ENCODE results near the gene FAM124A. TPM values are rescaled to one million over a fixed set of nuclear protein-coding genes. Genes with fewer than 3 reads are reported as not detected.

FAM124A gene
- under 1 TPM in 2 of 5 experiments, not detected in 3; 0.12 to 0.85 TPM for total RNA-seq
- polyA plus RNA-seq, result not detected
- total RNA-seq, result not detected

DNA sequence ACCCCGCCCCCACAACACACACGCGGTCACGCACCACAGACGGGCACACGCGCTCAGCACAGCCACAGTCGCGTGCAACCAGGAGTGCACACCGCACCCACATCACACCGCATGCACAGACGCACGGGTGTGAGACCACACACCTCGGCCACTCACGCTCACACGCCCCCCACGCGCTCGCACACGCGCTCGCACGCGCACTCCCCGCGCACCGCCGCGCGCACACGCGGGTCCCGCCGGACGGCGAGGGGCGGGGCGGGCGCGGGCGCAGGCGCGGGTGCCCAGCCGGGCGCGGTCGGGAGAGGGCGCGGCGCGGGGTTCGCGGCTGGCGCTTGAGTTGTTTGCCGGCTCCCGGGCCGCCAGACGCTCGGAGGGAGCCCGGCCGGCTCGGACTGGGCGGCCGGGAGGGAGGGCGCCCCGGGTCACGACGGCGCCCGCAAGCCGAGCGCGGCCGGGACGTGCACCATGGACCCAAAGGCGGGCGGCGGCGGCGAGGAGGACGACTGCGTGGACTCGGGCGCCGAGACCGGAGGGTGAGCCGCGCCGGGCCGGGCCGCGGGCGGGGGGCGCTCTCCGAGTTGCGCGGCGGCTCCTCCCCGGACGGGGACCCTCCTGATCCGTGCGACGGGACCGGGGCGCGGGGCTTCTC, at the start of gene FAM124A:
TSS of gene FAM124A (plus strand) at position 362 of the 649 bp plus-strand sequence. CDS start at position 466, 104 bp downstream.
- no peaks in the 10 kb centered on the region for H3K9me3 ChIP-seq (ENCODE audit: control insufficient read depth in 2 of 3, low read length in 3 of 3)
- intact Hi-C loops (cut with micrococcal nuclease), result loop anchor here in 1 of 2 donors (2.0 to 10.0 kb wide), 3 partner anchors 65 to 575 kb away; partner anchors contain the start of gene WDFY2
- H3K9me3 Mint-ChIP-seq, result no peaks in the 10 kb centered on the region
- peak within 1 kb of the TSS; percentile 64 to 82 (median 78) for H3K4me3 Mint-ChIP-seq
- ChIA-PET POLR2A (no interaction called here), CTCF (no interaction called here)
- H3K36me3 ChIP-seq (ENCODE audit: control insufficient read depth in 2 of 3, insufficient read depth in 3 of 3, low read length in 3 of 3), result no peaks in the 10 kb centered on the region
- H3K27me3 Mint-ChIP-seq, result peaks cover 42 to 62% (median 54%) of the 10 kb centered on the region in 5 donors
- peaks cover 4 to 10% of the 10 kb centered on the region in 2 donors for H3K27me3 ChIP-seq (ENCODE audit: control insufficient read depth in 2 of 2, insufficient read depth in 2 of 2, low read length in 2 of 2)
- H3K27ac ChIP-seq (ENCODE audit: low read depth, low read length), result no peak within 1 kb of the TSS
- peaks cover 0 to 2% (median 0%) of the 10 kb centered on the region in 5 donors for H3K36me3 Mint-ChIP-seq
- no peak within 1 kb of the TSS for H3K27ac Mint-ChIP-seq
- ATAC-seq (peak; percentile 85), DNase-seq (peak in 7 of 9 donors; percentile 9 to 75 (median 21))
- H3K4me1 ChIP-seq (ENCODE audit: control insufficient read depth in 2 of 2, insufficient read depth in 2 of 2, low read length in 2 of 2), result peaks cover 0 to 4% of the 10 kb centered on the region in 2 donors
- peak within 1 kb of the TSS; percentile 31 for H3K4me3 ChIP-seq (ENCODE audit: low read length)
- peaks cover 0 to 12% (median 0%) of the 10 kb centered on the region in 7 donors for H3K4me1 Mint-ChIP-seq

DNA sequence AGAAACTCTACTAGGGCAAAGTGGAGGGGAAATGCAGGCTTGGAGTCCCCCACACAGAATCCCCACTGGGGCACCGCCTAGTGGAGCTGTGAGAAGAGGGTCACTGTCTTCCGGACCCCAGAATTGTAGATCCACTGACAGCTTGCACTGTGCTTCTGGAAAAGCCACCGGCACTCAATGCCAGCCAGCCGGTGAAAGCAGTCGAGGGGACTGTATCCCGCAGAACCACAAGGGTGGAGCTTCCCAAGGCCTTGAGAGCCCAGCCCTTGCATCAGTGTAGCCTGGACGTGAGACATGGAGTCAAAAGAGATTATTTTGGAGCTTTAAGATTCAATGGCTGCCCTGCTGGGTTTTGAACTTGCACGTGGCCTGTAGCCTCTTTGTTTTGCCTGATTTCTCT, 47.2 kb upstream of the FAM124A start:
- H3K9me3 ChIP-seq (ENCODE audit: control insufficient read depth in 2 of 3, low read length in 3 of 3), result no peaks in the 10 kb centered on the region
- ATAC-seq (no peak), DNase-seq (no peak)
- CTCF ChIA-PET, result no interaction called here
- intact Hi-C loops (cut with micrococcal nuclease), result no loop called here
- Mint-ChIP-seq H3K9me3 (peaks cover 0 to 7% (median 0%) of the 10 kb centered on the region in 11 donors), H3K4me1 (peaks cover 0 to 3% (median 0%) of the 10 kb centered on the region in 7 donors), H3K27me3 (peaks cover 8 to 26% (median 23%) of the 10 kb centered on the region in 5 donors), H3K27ac (no peak overlapping the region), H3K36me3 (no peaks in the 10 kb centered on the region), H3K4me3 (no peak overlapping the region)
- H3K27me3 ChIP-seq (ENCODE audit: control insufficient read depth in 2 of 2, insufficient read depth in 2 of 2, low read length in 2 of 2), result no peaks in the 10 kb centered on the region
- no peaks in the 10 kb centered on the region for H3K36me3 ChIP-seq (ENCODE audit: control insufficient read depth in 2 of 3, insufficient read depth in 3 of 3, low read length in 3 of 3)
- POLR2A ChIA-PET, result no interaction called here
- no peak overlapping the region for H3K27ac ChIP-seq (ENCODE audit: low read depth, low read length)
- no peaks in the 10 kb centered on the region for H3K4me1 ChIP-seq (ENCODE audit: control insufficient read depth in 2 of 2, insufficient read depth in 2 of 2, low read length in 2 of 2)
- no peak overlapping the region for H3K4me3 ChIP-seq (ENCODE audit: low read length)

DNA sequence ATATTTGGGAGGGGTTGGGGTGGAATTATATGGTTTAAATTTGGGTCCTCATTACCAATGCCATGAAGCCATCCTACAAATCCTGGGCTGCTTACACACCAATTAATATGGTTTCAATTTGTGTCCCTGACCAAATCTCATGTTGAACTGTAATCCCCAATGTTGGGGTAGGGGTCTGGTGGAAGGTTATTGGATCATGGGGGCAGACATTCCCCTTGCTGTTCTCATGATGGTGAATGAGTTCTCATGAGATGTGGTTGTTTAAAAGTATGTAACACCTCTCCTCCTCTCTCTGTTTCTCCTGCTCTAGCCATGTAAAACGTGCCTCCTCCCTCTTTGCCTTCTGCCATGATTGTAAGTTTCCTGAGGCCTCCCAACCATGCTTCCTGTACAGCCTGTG, 46.6 kb upstream of the FAM124A start:
- H3K27ac ChIP-seq (ENCODE audit: low read depth, low read length), result no peak overlapping the region
- ATAC-seq, result no peak
- DNase-seq, result no peak
- H3K4me3 ChIP-seq (ENCODE audit: low read length), result no peak overlapping the region
- peaks cover 11 to 25% (median 20%) of the 10 kb centered on the region in 5 donors for H3K27me3 Mint-ChIP-seq
- POLR2A ChIA-PET, result no interaction called here
- H3K4me1 ChIP-seq (ENCODE audit: control insufficient read depth in 2 of 2, insufficient read depth in 2 of 2, low read length in 2 of 2), result no peaks in the 10 kb centered on the region
- intact Hi-C loops (cut with micrococcal nuclease), result no loop called here
- no peaks in the 10 kb centered on the region for H3K27me3 ChIP-seq (ENCODE audit: control insufficient read depth in 2 of 2, insufficient read depth in 2 of 2, low read length in 2 of 2)
- no peaks in the 10 kb centered on the region for H3K9me3 ChIP-seq (ENCODE audit: control insufficient read depth in 2 of 3, low read length in 3 of 3)
- H3K27ac Mint-ChIP-seq, result no peak overlapping the region
- H3K36me3 ChIP-seq (ENCODE audit: control insufficient read depth in 2 of 3, insufficient read depth in 3 of 3, low read length in 3 of 3), result no peaks in the 10 kb centered on the region
- H3K4me1 Mint-ChIP-seq, result peaks cover 0 to 3% (median 0%) of the 10 kb centered on the region in 7 donors
- H3K4me3 Mint-ChIP-seq, result no peak overlapping the region
- CTCF ChIA-PET, result no interaction called here
- H3K36me3 Mint-ChIP-seq, result no peaks in the 10 kb centered on the region
- peaks cover 0 to 7% (median 0%) of the 10 kb centered on the region in 11 donors for H3K9me3 Mint-ChIP-seq

DNA sequence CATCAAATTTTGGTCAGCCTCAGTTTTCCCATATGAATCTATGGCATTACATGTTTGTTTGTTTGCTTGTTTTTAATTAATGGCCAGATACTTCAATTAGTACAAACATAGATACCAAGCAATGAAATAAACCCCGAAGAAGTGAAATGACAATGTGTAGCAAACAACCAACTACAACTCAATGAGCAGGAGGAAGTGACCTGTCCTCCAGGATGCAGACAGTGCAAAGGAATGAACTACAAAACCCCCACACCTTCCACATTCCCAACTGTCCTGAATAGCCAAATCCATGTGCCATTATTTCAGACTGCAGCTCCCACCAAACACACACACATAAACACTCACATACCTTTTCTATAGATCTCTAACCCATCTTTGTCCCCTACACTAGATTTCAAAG, 45.0 kb upstream of the FAM124A start:
- CTCF ChIA-PET, result no interaction called here

GRCh38 chr13:51178456-51179074, 43.6 kb upstream of the FAM124A start:
- Mint-ChIP-seq H3K36me3 (no peaks in the 10 kb centered on the region), H3K9me3 (peaks cover 0 to 7% (median 0%) of the 10 kb centered on the region in 11 donors), H3K27ac (no peak overlapping the region), H3K27me3 (peaks cover 13 to 30% (median 24%) of the 10 kb centered on the region in 5 donors), H3K4me1 (peaks cover 0 to 3% (median 0%) of the 10 kb centered on the region in 7 donors), H3K4me3 (no peak overlapping the region)
- Histone ChIP-seq H3K4me1 (ENCODE audit: control insufficient read depth in 2 of 2, insufficient read depth in 2 of 2, low read length in 2 of 2) (no peaks in the 10 kb centered on the region), H3K27ac (ENCODE audit: low read depth, low read length) (no peak overlapping the region), H3K36me3 (ENCODE audit: control insufficient read depth in 2 of 3, insufficient read depth in 3 of 3, low read length in 3 of 3) (no peaks in the 10 kb centered on the region), H3K4me3 (ENCODE audit: low read length) (no peak overlapping the region), H3K9me3 (ENCODE audit: control insufficient read depth in 2 of 3, low read length in 3 of 3) (no peaks in the 10 kb centered on the region), H3K27me3 (ENCODE audit: control insufficient read depth in 2 of 2, insufficient read depth in 2 of 2, low read length in 2 of 2) (no peaks in the 10 kb centered on the region)
- ChIA-PET CTCF (no interaction called here), POLR2A (no interaction called here)
- no peak for ATAC-seq
- no peak for DNase-seq
- intact Hi-C loops (cut with micrococcal nuclease), result no loop called here

More for the DNA sequence above, 45.0 kb upstream of the FAM124A start:
- POLR2A ChIA-PET, result no interaction called here
- intact Hi-C loops (cut with micrococcal nuclease), result no loop called here
- DNase-seq (no peak), ATAC-seq (no peak)
- no peaks in the 10 kb centered on the region for H3K27me3 ChIP-seq (ENCODE audit: control insufficient read depth in 2 of 2, insufficient read depth in 2 of 2, low read length in 2 of 2)
- H3K4me1 ChIP-seq (ENCODE audit: control insufficient read depth in 2 of 2, insufficient read depth in 2 of 2, low read length in 2 of 2), result no peaks in the 10 kb centered on the region
- peaks cover 10 to 22% (median 21%) of the 10 kb centered on the region in 5 donors for H3K27me3 Mint-ChIP-seq
- H3K9me3 Mint-ChIP-seq, result peaks cover 0 to 7% (median 0%) of the 10 kb centered on the region in 11 donors
- no peaks in the 10 kb centered on the region for H3K36me3 Mint-ChIP-seq
- no peaks in the 10 kb centered on the region for H3K9me3 ChIP-seq (ENCODE audit: control insufficient read depth in 2 of 3, low read length in 3 of 3)
- H3K36me3 ChIP-seq (ENCODE audit: control insufficient read depth in 2 of 3, insufficient read depth in 3 of 3, low read length in 3 of 3), result no peaks in the 10 kb centered on the region
- no peak overlapping the region for H3K27ac Mint-ChIP-seq
- no peak overlapping the region for H3K27ac ChIP-seq (ENCODE audit: low read depth, low read length)
- H3K4me3 ChIP-seq (ENCODE audit: low read length), result no peak overlapping the region
- no peak overlapping the region for H3K4me3 Mint-ChIP-seq
- H3K4me1 Mint-ChIP-seq, result peaks cover 0 to 3% (median 0%) of the 10 kb centered on the region in 7 donors

DNA sequence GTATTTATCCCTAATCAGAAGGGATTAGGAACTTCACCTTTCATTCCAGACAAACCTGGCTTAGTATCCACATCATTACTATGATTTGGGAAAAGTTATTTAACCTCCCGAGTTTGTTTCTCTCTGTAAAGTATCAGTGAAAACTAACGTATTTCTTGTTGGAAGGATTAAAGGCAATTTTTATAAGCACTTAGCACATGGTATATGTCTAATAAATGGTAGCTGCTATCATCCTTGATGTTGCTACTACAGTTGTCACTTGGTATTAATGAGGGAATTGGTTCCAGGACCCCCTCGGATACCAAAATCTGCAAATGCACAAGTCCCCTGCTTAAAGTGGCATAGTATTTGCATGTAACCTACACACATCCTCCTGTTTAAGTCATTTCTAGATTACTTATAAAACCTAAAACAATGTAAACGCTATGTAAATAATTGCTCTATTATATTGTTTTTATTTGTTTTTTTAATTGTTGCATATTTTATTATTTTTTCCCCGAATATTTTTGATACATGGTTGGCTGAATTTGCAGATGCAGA, 42.7 kb upstream of the FAM124A start:
- intact Hi-C loops (cut with micrococcal nuclease), result no loop called here
- peaks cover 0 to 7% (median 0%) of the 10 kb centered on the region in 11 donors for H3K9me3 Mint-ChIP-seq
- H3K4me3 ChIP-seq (ENCODE audit: low read length), result no peak overlapping the region
- H3K27me3 ChIP-seq (ENCODE audit: control insufficient read depth in 2 of 2, insufficient read depth in 2 of 2, low read length in 2 of 2), result no peaks in the 10 kb centered on the region
- no peak overlapping the region for H3K27ac ChIP-seq (ENCODE audit: low read depth, low read length)
- H3K36me3 ChIP-seq (ENCODE audit: control insufficient read depth in 2 of 3, insufficient read depth in 3 of 3, low read length in 3 of 3), result no peaks in the 10 kb centered on the region
- H3K27ac Mint-ChIP-seq, result no peak overlapping the region
- H3K4me1 ChIP-seq (ENCODE audit: control insufficient read depth in 2 of 2, insufficient read depth in 2 of 2, low read length in 2 of 2), result no peaks in the 10 kb centered on the region
- ATAC-seq (no peak), DNase-seq (no peak)
- no peaks in the 10 kb centered on the region for H3K9me3 ChIP-seq (ENCODE audit: control insufficient read depth in 2 of 3, low read length in 3 of 3)
- ChIA-PET CTCF (no interaction called here), POLR2A (no interaction called here)
- peaks cover 18 to 40% (median 32%) of the 10 kb centered on the region in 5 donors for H3K27me3 Mint-ChIP-seq
- H3K4me3 Mint-ChIP-seq, result no peak overlapping the region
- H3K36me3 Mint-ChIP-seq, result no peaks in the 10 kb centered on the region
- peaks cover 0 to 3% (median 0%) of the 10 kb centered on the region in 7 donors for H3K4me1 Mint-ChIP-seq
